UCSD-AML1 (cell line): Measurements from ENCODE around the gene RIN3.
A peak's percentile ranks its signal among the peaks of the same experiment; 100 is the strongest.

Source experiments
- DNase-seq: peaks from one replicate; lab custom pipeline; 2025; ENCODE audit not compliant: unreplicated experiment; lab: John Stamatoyannopoulos, UW

The RIN3 gene

DNA sequence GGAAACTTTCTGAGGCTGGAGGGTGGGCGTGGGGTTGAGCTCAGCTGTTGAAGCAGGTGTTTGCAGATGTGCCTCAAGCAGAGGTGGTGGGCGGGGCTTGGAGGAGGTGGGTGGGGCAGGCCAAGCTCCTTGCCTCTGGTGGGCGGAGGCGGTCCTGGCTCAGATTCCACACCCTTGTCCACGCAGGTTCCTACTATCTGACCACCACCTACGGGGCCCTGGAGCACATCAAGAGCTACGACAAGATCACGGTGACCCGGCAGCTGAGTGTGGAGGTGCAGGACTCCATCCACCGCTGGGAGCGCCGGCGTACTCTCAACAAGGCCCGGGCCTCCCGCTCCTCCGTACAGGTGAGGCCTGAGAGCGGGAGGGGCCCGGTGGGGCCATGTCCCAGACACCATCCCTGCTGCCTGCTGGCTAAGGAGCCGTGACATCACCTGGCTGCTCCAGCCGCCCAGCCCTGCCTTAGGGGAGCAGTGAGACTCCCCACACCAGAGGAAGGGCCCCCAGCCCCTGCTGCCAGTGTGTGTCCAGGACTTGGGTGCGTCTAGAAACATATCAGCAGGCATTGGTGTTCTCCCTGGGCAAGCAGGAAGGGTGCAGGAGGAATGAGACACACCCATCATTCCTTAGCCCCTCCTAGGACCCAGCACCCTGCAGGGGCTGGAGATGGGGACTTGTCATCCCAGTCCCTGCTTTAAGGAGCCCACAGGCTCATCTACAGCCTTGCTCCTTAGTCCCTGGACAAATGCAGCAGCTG lies 171.4 kb downstream of the RIN3 start:
- no peak for DNase-seq

DNA sequence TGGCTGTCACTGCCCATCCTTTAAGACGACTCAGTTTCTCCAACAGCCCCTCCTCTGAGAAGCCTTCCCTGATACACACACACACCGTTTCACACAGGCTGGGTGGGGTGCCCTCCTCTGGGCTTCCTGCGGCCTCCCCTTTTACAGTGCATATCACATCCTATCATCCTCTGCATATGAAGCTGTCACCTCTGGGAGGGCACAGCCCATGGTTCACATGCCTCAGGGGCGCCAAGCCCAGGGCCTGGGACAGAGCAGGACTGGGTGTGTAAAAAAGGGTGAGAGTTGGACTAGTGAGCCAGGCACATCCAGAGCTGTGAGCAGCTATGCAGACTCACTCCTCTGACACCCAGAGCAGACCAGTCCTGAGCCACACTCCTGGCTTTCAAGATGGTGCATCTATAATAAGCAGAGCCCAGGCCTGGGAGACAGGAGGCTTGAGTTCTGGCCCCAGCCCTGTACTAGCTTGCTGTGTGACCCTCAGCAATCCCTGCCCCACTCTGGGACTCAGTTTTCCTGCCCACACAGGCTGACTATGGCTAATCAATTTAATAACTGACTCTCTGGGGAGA lies 172.3 kb downstream of the RIN3 start:
- no peak for DNase-seq

DNA sequence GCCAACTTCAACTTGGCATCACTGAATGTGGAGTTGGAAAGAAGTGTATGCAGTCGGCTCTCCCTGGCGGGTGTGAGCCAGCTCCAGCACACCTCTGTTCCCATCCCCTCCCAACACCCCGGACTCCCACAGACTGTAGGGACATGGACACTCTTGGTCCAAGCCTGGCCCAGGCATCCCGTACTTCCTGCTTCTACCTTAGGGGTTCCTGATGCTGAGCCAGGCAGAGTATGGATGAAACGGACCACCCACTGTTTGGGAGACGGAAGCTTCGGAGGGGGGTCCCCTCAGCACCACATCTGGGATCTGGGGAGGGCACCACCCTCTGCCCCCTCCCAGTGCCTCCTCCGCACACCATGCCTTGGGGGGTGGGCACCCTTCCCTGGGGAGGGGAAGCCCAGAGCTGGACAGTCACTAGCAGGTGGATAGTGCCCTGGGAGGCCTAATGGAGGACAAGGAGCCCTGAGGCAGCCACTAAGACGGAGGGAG lies 172.9 kb downstream of the RIN3 start:
- no peak for DNase-seq

DNA sequence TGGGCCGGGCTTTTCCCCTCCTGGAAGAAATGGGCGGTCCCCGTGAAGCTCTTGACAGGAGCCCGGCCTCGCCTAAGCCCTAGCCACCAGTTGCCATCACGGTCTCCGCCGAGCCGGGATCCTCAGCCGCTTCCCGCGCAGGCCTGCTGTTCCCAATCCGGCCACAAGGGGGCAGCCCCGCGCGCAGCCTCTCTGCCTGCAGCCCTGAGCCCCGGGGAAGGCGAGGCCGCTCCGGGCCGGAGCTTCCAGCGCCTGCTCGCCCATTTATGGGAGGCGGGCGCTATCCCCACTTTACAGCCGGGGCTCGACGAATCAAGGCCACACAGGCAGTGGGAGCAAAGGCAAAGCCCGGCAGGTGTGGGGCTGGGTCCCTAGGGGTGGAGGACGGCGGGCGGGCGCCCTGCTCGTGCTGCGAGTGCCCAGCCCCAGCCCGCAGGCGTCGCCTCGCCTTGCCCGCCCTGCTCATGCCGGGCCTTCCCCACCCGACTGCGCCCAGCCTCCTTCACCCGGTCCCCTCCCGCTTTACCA lies 173.4 kb downstream of the RIN3 start:
- DNase-seq: no peak

DNA sequence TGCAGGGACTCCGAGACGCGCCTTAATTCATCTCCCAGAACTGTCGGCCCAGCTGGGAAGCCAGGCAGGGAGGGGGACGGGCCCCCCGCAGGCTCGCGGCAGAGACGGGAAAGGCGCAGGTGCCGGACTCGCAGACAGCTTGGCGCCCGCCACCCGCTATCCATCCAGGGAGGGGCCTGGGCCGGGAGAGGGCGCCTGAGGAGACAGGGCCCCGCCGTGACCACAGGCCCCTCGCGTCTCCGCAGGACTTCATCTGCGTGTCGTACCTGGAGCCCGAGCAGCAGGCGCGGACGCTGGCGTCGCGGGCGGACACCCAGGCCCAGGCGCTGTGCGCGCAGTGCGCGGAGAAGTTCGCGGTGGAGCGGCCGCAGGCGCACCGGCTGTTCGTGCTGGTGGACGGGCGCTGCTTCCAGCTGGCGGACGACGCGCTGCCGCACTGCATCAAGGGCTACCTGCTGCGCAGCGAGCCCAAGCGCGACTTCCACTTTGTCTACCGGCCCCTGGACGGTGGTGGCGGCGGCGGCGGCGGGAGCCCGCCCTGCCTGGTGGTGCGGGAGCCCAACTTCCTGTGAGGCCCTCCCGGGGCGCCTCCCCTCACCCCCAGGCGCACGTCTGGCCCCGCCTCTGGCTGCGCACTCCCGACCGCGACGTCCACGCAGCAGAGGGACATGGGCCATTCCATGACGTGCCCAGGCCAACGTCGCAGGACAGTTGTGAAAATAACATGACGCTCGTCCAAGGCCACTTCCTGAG lies 174.3 kb downstream of the RIN3 start:
- DNase-seq: no peak

DNA sequence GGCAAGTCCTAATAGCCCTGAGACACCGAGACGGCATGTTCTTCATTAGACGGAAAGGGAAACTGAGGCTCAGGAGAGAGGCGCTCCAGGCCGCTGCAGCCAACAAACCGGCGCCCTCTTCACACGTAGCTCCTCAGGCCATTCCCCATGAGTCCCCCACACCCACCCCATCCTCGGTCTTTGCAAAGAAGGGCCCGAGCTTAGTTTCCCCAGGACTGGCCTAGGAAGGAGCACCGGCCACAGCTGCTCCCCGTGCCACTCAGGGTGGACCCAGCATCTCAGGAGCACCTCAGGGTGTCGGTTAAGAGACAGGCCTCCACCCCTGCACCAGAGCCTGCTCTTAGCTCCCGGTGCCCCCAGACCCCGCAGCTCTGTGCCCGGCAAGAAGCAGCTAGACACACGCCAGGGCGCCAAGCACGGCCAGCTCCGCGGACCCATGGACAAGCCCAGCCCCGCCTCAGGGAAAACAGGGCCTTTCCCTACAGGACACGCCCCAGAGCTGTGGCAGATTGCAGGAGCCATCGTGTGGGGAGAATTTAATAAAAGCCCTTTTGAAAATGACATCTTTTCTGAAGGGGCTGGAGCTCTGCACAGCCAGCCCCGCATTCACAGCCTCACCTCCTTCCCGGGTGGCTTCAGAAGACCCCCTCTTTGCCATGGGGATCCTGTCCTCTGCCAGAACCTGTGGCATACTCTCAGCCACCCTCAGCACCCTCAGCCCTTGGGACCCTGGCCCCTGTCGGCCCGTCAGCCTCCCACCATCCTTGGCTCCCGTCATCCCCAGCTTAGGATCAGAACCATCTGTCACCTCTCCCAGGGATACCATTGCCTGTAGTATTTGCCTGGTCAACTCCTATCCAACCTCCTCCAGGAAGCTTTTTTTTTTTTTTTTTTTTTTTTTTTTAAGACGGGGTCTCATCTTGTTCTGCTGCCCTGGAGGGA lies 175.1 kb downstream of the RIN3 start:
- DNase-seq: no peak

DNA sequence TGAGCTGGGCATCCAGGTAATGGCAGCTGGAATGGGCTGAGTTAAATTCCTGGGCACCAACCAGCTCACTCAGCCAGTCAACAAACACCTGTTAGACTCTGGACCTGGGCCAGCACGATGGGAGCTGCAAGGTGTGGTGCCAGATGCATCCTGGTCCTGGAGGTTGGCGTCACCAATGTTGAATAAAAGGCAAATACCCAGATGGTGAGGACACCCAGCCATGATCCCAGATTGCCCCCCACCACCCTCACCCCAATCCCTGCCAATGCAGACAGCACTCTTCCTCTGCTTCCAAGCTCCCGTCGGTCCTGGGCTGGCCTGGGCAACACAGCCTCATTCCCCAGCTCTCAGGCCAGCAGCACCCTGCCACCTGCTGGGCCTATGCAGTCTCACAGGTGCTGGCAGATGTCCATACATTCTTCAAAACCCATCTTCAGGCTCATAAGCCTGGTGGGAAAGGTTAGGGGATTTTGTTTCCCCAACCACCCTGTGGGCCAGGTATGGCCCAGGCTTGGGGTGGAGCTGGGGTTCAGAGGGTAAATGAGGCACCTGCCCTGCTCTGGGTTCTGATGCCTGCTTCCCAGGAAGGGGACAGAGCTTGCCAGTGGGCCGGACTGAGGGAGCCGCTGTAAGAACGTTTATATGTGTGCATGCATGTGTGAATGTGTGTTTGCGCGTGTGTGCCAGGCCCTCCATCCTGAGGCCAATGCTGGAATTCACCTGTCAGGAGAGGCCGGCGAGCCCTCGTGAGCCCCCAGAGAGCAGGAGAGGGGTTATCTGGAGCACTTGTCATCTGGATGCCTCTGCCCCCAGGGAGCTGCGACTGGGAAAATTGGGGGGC lies 176.8 kb downstream of the RIN3 start:
- peak; percentile 41 for DNase-seq

DNA sequence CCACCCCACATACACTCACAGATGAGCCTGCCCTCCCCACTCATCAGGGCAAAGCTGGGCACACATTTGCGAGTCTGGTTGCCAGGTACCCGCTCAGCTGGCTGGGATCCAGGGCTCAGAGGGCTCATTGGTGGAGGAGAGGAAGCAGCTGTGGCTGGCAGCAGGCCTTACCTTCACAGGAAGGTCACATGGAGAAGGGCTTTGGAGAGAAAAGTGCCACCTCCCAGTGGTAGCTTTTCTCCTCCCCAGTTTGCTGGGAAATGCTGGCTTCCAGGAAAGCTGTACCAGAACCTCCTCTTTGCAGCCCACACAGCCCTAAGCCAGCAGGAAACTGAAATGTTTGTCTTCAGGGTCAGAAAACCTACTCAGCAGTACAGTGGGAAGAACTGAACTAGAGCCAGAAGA lies 179.2 kb downstream of the RIN3 start:
- peak; percentile 75 for DNase-seq

DNA sequence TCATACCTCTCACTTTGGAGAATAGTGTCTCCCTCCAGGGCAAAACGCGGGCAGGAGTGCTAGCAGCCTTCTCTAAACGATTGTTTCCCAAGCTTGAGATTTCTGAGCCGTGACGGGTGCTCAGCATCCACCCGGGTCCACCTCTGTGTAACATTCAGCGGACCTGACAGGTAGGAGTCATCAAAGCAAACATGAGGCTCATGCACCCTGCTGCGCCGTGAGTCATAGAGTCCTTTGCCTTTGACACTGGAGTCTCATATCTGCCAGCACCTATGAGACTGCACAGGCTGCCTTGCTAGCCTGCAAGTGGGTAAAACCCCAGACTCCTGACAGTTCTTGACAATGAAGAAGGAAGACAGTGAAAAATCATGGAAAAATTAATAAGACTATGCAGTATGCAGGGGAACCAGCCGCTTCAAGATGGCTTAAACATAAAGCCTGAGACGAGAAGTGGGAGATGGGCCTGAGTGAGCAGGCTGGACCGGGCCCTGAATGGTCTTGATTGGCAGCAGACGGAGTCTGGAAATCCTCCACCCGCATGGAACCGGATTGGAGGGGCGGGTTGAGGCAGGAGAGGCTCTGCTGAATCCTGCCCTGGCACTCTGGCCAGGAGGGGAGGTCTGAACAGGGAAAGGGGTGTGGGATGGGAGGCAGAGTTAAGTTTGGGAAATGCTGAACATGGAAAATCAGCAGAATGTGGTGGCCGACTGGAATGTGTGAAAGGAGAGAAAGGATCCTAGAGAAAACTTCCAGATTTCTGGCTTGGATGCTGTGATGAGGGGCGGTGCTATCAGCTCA lies 180.6 kb downstream of the RIN3 start:
- no peak for DNase-seq

DNA sequence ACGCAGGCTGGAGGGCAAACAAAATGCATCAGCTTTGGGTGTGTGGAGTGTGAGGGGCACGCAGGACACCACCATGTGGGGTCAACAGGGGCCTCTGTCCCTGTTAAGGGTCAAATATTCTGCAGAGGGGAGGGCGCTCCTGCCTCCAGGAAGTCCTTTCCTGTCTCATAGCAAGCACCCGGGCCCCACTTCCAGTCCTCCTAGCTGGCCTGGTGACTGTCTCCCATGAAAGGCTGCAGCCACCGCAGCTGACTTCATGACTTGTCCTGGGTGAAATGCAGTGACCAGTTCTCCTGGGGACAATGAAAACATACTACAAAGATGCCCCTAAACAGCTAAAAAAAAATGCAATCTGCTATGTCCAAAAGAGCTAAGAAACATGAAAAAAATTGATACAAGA lies 181.2 kb downstream of the RIN3 start:
- no peak for DNase-seq

DNA sequence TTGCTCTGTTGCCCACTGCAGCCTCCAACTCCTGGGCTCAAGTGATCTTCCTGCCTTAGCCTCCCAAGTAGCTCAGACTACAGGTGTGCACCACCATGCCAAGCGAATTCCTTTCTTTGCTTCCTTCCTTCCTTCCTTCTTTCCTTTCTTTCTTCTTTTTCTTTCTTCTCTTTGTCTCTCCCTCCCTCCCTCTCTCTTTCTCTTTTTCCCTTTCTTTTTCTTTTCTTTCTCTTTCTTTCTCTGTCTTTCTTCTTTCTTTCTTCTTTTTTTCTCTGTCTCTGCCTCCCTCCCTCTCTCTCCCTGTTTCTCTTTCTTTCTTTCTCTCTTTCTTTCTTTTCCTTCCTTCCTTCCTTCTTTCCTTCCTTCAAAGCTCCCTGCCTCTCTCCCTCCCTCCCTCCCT lies 182.0 kb downstream of the RIN3 start:
- no peak for DNase-seq

DNA sequence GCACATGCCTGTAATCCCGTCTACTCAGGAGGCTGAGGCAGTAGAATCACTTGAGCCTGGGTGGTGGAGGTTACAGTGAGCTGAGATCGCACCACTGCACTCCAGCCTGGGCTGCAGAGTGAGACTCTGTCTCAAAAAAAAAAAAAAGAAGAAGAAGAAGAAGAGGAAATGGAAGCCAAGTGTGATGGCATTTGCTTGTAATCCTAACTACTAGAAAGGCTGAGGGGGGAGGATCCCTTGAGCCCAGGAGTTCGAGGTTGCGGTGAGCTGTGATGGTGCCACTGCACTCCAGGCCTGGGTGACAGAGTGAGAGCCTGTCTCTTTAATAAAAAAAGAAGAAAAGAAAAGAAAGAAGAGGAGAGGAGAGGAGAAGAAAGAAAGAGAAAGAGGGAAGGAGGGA lies 182.8 kb downstream of the RIN3 start:
- DNase-seq: no peak

DNA sequence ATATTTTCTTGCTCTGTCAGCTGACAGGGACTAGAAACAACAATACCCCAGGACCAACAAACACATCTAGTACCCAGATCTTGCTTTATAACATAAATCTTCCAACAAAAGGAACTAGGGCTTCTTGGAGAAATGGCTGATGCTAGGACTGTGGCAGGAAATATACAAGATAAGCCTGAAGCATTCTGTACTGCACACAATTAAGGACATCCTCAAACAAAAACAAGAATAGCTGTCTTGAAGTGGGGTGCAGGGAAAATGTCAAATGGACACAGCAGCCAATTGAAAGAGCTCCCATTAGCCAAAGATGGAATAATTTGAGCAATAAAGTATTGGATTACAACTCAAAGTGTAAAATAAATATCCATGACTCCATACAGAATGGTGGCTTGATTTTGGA lies 184.8 kb downstream of the RIN3 start:
- DNase-seq: no peak

DNA sequence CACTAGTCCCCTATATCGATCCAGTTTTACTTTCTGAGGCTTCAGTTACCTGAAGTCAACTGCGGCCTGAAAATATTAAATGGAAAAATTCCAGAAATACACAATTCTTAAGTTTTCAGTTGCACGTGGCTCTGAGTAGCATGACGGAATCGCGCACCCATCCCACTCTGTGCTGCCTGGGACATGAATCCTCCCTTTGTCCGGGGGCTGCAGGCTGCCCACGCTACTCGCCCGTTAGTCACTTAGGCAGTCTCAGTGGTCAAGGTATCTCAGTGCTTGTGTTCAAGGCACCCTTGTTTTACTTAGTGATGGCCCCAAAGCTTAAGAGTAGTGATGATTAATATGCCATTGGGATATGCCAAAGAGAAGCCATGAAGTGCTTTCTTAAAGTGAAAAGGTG lies 188.2 kb downstream of the RIN3 start:
- DNase-seq: no peak

DNA sequence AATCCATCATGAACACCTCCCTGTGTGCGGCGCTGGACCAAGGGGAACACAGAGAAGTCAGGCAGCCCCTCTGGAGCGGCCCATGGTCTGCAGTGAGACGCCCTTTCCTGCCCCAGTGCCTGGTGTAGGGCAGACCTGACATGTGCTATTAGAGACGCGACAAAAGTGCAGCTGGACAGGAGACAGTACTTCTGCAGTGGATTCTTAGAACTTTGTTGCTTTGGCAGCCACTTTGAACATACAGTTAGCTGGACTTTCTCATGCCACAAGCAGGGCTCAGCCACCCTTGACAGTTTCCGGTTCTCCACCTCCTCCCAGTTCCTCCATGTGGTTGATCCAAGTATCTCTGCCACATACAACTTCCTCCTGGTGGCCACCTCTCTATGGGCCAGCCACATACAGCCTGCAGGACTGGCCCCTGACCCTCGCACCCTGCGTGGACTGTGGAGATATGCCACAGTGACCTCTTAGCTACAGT lies 188.9 kb downstream of the RIN3 start:
- peak; percentile 74 for DNase-seq

DNA sequence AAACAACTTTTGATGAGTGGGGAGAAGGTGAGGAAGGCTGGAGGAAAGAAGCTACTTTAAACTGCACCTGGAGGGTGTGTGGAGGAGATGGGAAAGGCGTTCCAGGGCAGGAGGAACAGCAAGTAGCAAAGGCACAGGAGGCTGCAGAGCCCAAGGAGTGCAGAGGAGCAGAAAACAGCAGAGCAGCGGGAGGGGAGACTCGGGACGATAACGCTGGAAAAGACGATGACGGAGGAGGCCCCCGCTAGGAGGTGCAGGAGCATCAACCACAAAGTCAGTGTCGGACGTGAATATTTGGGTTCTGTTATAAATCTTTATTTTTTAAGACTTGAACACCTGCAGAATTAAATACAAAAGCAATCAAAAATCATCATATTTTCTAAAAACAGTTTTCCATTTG lies 189.9 kb downstream of the RIN3 start:
- no peak for DNase-seq

DNA sequence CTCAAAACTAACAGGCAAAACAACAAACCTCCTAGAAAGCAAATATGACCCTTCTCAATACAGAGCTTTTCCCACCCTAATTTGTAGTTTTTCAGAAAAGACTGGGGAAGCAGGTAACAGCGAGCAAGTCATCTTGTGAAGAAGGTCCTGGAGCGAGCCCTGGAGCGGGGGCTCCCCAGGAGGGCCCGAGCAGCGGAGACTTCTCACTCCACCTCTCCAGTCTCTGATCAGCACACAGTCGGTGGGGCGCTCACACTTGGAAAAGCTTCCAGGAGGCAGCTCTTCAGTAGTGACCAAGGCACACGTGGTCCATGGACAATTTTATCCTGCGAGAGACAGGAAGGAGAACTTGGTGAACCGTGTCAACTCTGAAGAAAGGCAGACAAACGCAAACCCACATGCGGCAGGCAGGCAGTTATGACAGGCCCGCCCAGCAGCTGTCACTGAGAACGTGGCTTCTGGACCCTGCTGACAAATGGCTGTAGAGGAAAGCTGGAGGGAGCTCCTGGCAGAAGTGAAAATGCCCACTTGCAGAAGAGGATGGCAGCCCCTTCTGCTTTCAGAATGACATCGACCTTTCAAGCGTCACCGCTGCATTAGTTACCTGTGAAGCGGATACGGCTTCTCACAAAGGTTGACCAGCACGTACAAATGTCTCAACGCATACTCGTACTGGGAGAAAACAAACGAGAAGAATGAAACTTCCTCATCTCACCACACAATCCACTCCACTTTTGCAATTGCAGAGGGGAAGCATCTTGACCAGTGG lies 190.6 kb downstream of the RIN3 start:
- DNase-seq: peak; percentile 67

DNA sequence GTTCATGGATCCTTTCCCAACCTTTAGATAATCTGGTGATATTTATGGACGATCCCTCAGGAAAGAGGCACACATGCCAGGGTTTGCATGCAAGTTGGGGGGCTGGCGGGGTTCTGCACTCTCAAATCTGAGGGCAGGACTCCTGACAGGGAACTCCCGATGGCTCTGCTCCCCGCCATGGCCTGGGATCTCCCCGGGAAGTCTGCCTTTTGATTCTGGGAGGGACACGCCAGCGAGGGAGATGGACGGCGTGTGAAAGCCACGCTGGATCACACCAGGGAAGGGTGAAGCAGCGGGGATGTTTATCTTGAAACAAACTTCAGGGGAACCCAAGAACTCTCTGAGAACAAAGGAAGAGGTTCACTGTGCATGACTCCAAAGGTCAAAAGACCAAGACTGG lies 191.2 kb downstream of the RIN3 start:
- no peak for DNase-seq
